ENCODE data around the gene SLC39A9. TPM values are rescaled to one million over a fixed set of nuclear protein-coding genes. Genes with fewer than 3 reads are reported as not detected.
A peak's percentile ranks its signal among the peaks of the same experiment; 100 is the strongest.

Gene SLC39A9
- total and polyA plus RNA-seq, 10 of the 15 experiments (the other 5 are each of a cell fraction or from before 2014, with no cell fraction given): 19.9 to 109 (median 46.9) TPM

DNA sequence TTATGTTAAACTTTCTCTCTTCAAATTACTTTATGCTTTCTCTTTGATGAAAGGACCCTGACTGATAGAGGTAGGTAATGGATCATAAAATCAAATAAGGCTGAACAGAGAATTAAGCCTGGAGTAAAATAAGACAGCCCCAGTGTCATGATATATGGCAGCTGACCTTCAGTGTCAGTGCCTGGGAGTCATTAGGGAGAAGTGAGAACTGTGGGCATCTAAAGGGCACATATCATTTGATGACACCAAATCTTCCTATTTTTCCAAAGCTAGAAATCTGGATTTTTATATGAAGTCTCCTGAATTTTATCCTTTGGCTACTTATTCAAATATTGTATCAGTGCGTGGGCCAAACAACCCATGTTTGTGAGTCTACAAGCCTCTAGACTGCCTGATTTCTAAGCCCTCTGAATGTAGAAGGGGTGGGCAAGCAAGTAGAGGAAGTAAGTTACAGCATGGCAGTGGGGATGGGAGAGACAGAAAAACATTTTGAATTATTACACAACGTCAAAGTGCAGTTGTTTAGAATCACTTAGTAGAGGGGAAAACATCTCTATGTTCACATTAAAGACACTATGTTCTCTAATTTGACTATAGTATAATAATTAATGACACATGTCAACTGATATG is 10.0 kb downstream of the SLC39A9 start:
- Histone ChIP-seq H3K9me3 (replicated peaks; ENCODE audit: control insufficient read depth, insufficient read depth, low read length) (peaks cover 6% of the 10 kb centered on the region; the same call in 2 of the 3 replicates), H3K27me3 (replicated peaks in 1 of 2; ENCODE audit: control insufficient read depth in 2 of 2, insufficient read depth in 2 of 2, low read length in 1 of 2) (no peaks in the 10 kb centered on the region), H3K79me2 (ENCODE audit: control insufficient read depth, insufficient read depth, low read length) (peaks cover 33% of the 10 kb centered on the region), H2AFZ (ENCODE audit: control insufficient read depth, low read depth, low read length) (no peak overlapping the region), H4K20me1 (ENCODE audit: control insufficient read depth, insufficient read depth) (no peaks in the 10 kb centered on the region), H3K4me1 (ENCODE audit: control insufficient read depth, insufficient read depth, low read length) (no peaks in the 10 kb centered on the region), H3K9ac (ENCODE audit: control insufficient read depth, insufficient read depth, low read length) (no peak overlapping the region), H3K36me3 (ENCODE audit: control insufficient read depth in 2 of 2, insufficient read depth in 2 of 2, low read length in 1 of 2) (no peaks in the 10 kb centered on the region), H3K4me3 (no peak overlapping the region), H3K4me2 (ENCODE audit: control insufficient read depth, insufficient read depth) (no peak overlapping the region), H3K27ac (ENCODE audit: control insufficient read depth, insufficient read depth) (no peak overlapping the region)
- ChIA-PET RAD21 (ENCODE audit: unreplicated experiment) (no interaction called here), SMC1A (ENCODE audit: uncharacterized antibody, unreplicated experiment) (no interaction called here), POLR2A (no interaction called here), CTCF (no interaction called here)
- no TSS peak for BruUV-seq (replicated peaks)
- no peak for FAIRE-seq
- TF ChIP-seq NR2C1 (IDR thresholded peaks at IDR 0.05): no peak
- TF ChIP-seq, protein P1, sequence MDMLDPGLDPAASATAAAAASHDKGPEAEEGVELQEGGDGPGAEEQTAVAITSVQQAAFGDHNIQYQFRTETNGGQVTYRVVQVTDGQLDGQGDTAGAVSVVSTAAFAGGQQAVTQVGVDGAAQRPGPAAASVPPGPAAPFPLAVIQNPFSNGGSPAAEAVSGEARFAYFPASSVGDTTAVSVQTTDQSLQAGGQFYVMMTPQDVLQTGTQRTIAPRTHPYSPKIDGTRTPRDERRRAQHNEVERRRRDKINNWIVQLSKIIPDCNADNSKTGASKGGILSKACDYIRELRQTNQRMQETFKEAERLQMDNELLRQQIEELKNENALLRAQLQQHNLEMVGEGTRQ (IDR thresholded peaks at IDR 0.05; ENCODE audit: borderline replicate concordance, low read depth, low read length): no peak
- ATAC-seq: 0 out of 3 replicates have a peak, but pooled peaks have one; percentile 24
- in situ Hi-C loops (cut with MboI): no loop called here
- WGBS (ENCODE audit: insufficient coverage, insufficient replicate concordance, low lambda C conversion rate, missing lambda C conversion rate): 97% methylated on average over 2 of the region's 2 CpGs
- intact Hi-C loops (cut with micrococcal nuclease; ENCODE audit: unreplicated experiment): no loop called here
- DNase-seq (ENCODE audit: low read depth, low spot score): no peak

DNA sequence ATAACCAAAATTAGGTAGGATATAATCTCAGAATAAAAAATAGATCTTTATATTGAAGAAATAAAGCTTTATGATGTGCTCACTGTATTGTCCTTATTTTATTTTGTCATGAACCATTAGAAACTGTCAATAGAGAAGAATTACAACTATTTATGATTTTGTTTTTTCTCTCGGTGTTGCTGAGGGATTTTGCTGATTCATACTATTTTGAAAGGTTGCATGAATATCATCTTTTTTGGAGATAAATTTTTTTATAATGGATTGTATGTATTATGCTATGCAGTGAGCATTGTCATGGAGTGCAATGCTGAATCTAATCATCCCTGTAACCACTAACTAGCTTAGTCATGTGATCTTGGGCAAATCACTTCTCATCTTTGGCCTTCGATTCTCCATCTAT is 15.0 kb downstream of the SLC39A9 start:
- ChIA-PET CTCF (interaction anchor here (0.9 to 1.1 kb wide), 2 partner anchors 10 to 21 kb away, joined by 3 to 5 read pairs; no protein-coding TSS in a partner anchor), POLR2A (interaction anchor here (0.7 kb wide), 3 partner anchors 16 to 65 kb away, joined by 3 to 4 read pairs (median 3); no protein-coding TSS in a partner anchor), SMC1A (ENCODE audit: uncharacterized antibody, unreplicated experiment) (interaction anchor here (0.6 to 1.1 kb wide), 3 partner anchors 12 to 48 kb away, joined by 3 to 6 read pairs (median 4); no protein-coding TSS in a partner anchor), RAD21 (ENCODE audit: unreplicated experiment) (no interaction called here)
- FAIRE-seq: no peak
- Histone ChIP-seq H3K79me2 (ENCODE audit: control insufficient read depth, insufficient read depth, low read length) (peaks cover 28% of the 10 kb centered on the region), H3K27me3 (replicated peaks in 1 of 2; ENCODE audit: control insufficient read depth in 2 of 2, insufficient read depth in 2 of 2, low read length in 1 of 2) (no peaks in the 10 kb centered on the region), H3K4me3 (no peak overlapping the region), H3K27ac (ENCODE audit: control insufficient read depth, insufficient read depth) (no peak overlapping the region), H4K20me1 (ENCODE audit: control insufficient read depth, insufficient read depth) (no peaks in the 10 kb centered on the region), H3K4me2 (ENCODE audit: control insufficient read depth, insufficient read depth) (no peak overlapping the region), H3K9ac (ENCODE audit: control insufficient read depth, insufficient read depth, low read length) (no peak overlapping the region), H3K9me3 (replicated peaks; ENCODE audit: control insufficient read depth, insufficient read depth, low read length) (no peaks in the 10 kb centered on the region), H3K36me3 (ENCODE audit: control insufficient read depth in 2 of 2, insufficient read depth in 2 of 2, low read length in 1 of 2) (no peaks in the 10 kb centered on the region), H2AFZ (ENCODE audit: control insufficient read depth, low read depth, low read length) (no peak overlapping the region), H3K4me1 (ENCODE audit: control insufficient read depth, insufficient read depth, low read length) (no peaks in the 10 kb centered on the region)
- BruUV-seq (replicated peaks): no TSS peak
- in situ Hi-C loops (cut with MboI) (no loop called here), intact Hi-C loops (cut with micrococcal nuclease; ENCODE audit: unreplicated experiment) (no loop called here)
- ATAC-seq: no peak
- WGBS (ENCODE audit: insufficient coverage, insufficient replicate concordance, low lambda C conversion rate, missing lambda C conversion rate): 98% methylated on average over 2 of the region's 2 CpGs
- no peak for DNase-seq (ENCODE audit: low read depth, low spot score)
- TF ChIP-seq SRF (IDR thresholded peaks at IDR 0.05; ENCODE audit: low read depth in 2 of 2, low read length in 2 of 2): no peak
- TF ChIP-seq, protein P2, sequence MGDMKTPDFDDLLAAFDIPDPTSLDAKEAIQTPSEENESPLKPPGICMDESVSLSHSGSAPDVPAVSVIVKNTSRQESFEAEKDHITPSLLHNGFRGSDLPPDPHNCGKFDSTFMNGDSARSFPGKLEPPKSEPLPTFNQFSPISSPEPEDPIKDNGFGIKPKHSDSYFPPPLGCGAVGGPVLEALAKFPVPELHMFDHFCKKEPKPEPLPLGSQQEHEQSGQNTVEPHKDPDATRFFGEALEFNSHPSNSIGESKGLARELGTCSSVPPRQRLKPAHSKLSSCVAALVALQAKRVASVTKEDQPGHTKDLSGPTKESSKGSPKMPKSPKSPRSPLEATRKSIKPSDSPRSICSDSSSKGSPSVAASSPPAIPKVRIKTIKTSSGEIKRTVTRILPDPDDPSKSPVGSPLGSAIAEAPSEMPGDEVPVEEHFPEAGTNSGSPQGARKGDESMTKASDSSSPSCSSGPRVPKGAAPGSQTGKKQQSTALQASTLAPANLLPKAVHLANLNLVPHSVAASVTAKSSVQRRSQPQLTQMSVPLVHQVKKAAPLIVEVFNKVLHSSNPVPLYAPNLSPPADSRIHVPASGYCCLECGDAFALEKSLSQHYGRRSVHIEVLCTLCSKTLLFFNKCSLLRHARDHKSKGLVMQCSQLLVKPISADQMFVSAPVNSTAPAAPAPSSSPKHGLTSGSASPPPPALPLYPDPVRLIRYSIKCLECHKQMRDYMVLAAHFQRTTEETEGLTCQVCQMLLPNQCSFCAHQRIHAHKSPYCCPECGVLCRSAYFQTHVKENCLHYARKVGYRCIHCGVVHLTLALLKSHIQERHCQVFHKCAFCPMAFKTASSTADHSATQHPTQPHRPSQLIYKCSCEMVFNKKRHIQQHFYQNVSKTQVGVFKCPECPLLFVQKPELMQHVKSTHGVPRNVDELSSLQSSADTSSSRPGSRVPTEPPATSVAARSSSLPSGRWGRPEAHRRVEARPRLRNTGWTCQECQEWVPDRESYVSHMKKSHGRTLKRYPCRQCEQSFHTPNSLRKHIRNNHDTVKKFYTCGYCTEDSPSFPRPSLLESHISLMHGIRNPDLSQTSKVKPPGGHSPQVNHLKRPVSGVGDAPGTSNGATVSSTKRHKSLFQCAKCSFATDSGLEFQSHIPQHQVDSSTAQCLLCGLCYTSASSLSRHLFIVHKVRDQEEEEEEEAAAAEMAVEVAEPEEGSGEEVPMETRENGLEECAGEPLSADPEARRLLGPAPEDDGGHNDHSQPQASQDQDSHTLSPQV (IDR thresholded peaks at IDR 0.05): no peak
- no peak for TF ChIP-seq MEF2B (IDR thresholded peaks at IDR 0.05; ENCODE audit: partially characterized antibody, poor library complexity, severe bottlenecking)
- TF ChIP-seq HDGF (IDR thresholded peaks at IDR 0.05): no peak
- TF ChIP-seq, protein P3, sequence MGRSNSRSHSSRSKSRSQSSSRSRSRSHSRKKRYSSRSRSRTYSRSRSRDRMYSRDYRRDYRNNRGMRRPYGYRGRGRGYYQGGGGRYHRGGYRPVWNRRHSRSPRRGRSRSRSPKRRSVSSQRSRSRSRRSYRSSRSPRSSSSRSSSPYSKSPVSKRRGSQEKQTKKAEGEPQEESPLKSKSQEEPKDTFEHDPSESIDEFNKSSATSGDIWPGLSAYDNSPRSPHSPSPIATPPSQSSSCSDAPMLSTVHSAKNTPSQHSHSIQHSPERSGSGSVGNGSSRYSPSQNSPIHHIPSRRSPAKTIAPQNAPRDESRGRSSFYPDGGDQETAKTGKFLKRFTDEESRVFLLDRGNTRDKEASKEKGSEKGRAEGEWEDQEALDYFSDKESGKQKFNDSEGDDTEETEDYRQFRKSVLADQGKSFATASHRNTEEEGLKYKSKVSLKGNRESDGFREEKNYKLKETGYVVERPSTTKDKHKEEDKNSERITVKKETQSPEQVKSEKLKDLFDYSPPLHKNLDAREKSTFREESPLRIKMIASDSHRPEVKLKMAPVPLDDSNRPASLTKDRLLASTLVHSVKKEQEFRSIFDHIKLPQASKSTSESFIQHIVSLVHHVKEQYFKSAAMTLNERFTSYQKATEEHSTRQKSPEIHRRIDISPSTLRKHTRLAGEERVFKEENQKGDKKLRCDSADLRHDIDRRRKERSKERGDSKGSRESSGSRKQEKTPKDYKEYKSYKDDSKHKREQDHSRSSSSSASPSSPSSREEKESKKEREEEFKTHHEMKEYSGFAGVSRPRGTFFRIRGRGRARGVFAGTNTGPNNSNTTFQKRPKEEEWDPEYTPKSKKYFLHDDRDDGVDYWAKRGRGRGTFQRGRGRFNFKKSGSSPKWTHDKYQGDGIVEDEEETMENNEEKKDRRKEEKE (IDR thresholded peaks at IDR 0.05): no peak
- TF ChIP-seq BRCA1 (IDR thresholded peaks at IDR 0.05; ENCODE audit: low read depth, low read length): no peak
